ENCODE data around the gene AGMO.

DNA sequence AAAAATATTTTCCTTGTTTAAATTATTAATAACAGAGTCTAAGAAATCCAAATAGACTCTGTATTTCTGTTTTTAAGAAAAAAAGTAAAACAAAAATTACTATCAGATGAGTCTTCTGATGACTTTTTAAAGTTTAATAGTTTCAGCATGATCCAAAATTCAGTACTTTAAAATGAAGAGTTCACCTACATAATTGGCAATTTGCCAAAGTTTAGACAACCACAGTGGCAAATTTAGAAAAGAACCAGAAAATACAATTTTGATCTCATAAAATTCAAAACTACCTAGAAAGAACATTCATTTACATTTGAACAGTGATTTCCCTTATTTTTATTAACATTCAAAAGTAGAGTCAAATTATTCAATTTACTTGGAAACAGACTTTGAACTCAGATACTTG is 56.1 kb downstream of the AGMO start:
- TF ChIP-seq POLR2AphosphoS5 (IDR thresholded peaks at IDR 0.05; ENCODE audit: low read depth, low read length) (no peak), POLR2A (IDR thresholded peaks at IDR 0.05; ENCODE audit: low read depth, low read length) (no peak), TAF1 (IDR thresholded peaks at IDR 0.05; ENCODE audit: borderline replicate concordance, low read depth, low read length) (no peak)
